CD14-positive monocyte (primary cell): ENCODE data around the gene CHID1. TPM values are rescaled to one million over a fixed set of nuclear protein-coding genes. Genes with fewer than 3 reads are reported as not detected.

ENCODE experiments used
- DNase-seq, 3 donors: peaks; one replicate each; pipeline ENCODE4 v3.0.0-alpha.2; 2011 to 2022
- H2AFZ ChIP-seq: 2 replicates; pipeline ENCODE4 v1.6.0; 2012; ENCODE audit warnings: mild to moderate bottlenecking, low read depth, low read length, inconsistent platforms; ENCODE audit not compliant: insufficient read depth, poor library complexity, severe bottlenecking
- H3K27ac ChIP-seq, 2 donors: 1 replicate in 1 of 2; 2 replicates in 1 of 2; pipeline ENCODE4 v1.5.1; 2012 to 2013; ENCODE audit warnings: low read length in 2 of 2, control low read depth in 1 of 2, inconsistent platforms in 1 of 2, low read depth in 1 of 2, mild to moderate bottlenecking in 1 of 2
- H3K27me3 ChIP-seq, 2 donors: one replicate each; pipeline versions ENCODE4 v1.6.0 to v1.6.1; 2011 to 2013; ENCODE audit warnings: low read length in 2 of 2; ENCODE audit not compliant: control insufficient read depth in 2 of 2, insufficient read depth in 2 of 2
- H3K36me3 ChIP-seq, 2 donors: replicated peaks in 1 of 2; 1 replicate in 1 of 2; 2 replicates in 1 of 2; pipeline versions ENCODE4 v1.5.1 to v1.6.1; 2012 to 2013; ENCODE audit warnings: low read length in 2 of 2, control low read depth in 1 of 2, inconsistent platforms in 1 of 2, mild to moderate bottlenecking in 1 of 2; ENCODE audit not compliant: insufficient read depth in 2 of 2, control insufficient read depth in 1 of 2
- H3K4me1 ChIP-seq, 2 donors: 1 replicate in 1 of 2; 2 replicates in 1 of 2; pipeline versions ENCODE4 v1.5.1 to v1.6.1; 2012 to 2013; ENCODE audit warnings: low read length in 2 of 2, control low read depth in 1 of 2, inconsistent platforms in 1 of 2, mild to moderate bottlenecking in 1 of 2, moderate library complexity in 1 of 2; ENCODE audit not compliant: insufficient read depth in 2 of 2, control insufficient read depth in 1 of 2
- H3K4me2 ChIP-seq: replicated peaks from 2 replicates; pipeline ENCODE3; 2012; ENCODE audit warnings: low read length, moderate library complexity, mild to moderate bottlenecking; ENCODE audit not compliant: poor library complexity, severe bottlenecking; ENCODE audit errors: extremely low read depth
- H3K4me3 ChIP-seq, 3 experiments: fragments of 200-600 bp in 1 of 3; sonication (generic) in 1 of 3; replicated peaks in 1 of 3; 1 replicate in 2 of 3; 2 replicates in 1 of 3; pipeline ENCODE4 v1.5.1; 2011 to 2013; ENCODE audit warnings: low read length in 3 of 3, mild to moderate bottlenecking in 3 of 3, control low read depth in 2 of 3, low read depth in 2 of 3, inconsistent platforms in 1 of 3, moderate library complexity in 1 of 3
- H3K79me2 ChIP-seq: 2 replicates; pipeline ENCODE4 v1.6.0; 2012; ENCODE audit warnings: mild to moderate bottlenecking, control low read depth, inconsistent platforms, low read length, moderate library complexity; ENCODE audit not compliant: insufficient read depth
- H3K9ac ChIP-seq: 2 replicates; pipeline ENCODE4 v1.6.0; 2017; ENCODE audit warnings: low read length, mild to moderate bottlenecking; ENCODE audit not compliant: insufficient read depth, poor library complexity, severe bottlenecking
- H3K9me3 ChIP-seq, 2 donors: replicated peaks in 1 of 2; 1 replicate in 1 of 2; 2 replicates in 1 of 2; pipeline versions ENCODE4 v1.5.1 to v1.6.1; 2012 to 2013; ENCODE audit warnings: low read length in 2 of 2, control low read depth in 1 of 2; ENCODE audit not compliant: control insufficient read depth in 1 of 2, insufficient read depth in 1 of 2
- H4K20me1 ChIP-seq: 2 replicates; pipeline ENCODE4 v1.6.0; 2012; ENCODE audit warnings: mild to moderate bottlenecking, low read length, control low read depth, moderate library complexity; ENCODE audit not compliant: insufficient read depth
- H3K27ac Mint-ChIP-seq, 7 donors: one replicate each; pipeline ENCODE4 v1.8.0; 2020; ENCODE audit warnings: mild to moderate bottlenecking in 7 of 7, mixed read lengths in 7 of 7, moderate library complexity in 6 of 7, inconsistent platforms in 2 of 7
- H3K27me3 Mint-ChIP-seq, 3 donors: one replicate each; pipeline ENCODE4 v1.8.0; 2021 to 2022; ENCODE audit warnings: low read depth in 3 of 3, mild to moderate bottlenecking in 3 of 3, mixed read lengths in 3 of 3, moderate library complexity in 3 of 3, inconsistent platforms in 1 of 3
- H3K36me3 Mint-ChIP-seq, 2 donors: one replicate each; pipeline ENCODE4 v1.8.0; 2020; ENCODE audit warnings: mixed read lengths in 2 of 2, inconsistent platforms in 1 of 2, mild to moderate bottlenecking in 1 of 2
- H3K4me1 Mint-ChIP-seq: one replicate; pipeline ENCODE4 v1.8.0; 2020; ENCODE audit warnings: mild to moderate bottlenecking, mixed read lengths
- H3K4me3 Mint-ChIP-seq, 2 donors: one replicate each; pipeline ENCODE4 v1.8.0; 2020; ENCODE audit warnings: mild to moderate bottlenecking in 2 of 2, mixed read lengths in 2 of 2, moderate library complexity in 1 of 2
- H3K9me3 Mint-ChIP-seq, 7 donors: one replicate each; pipeline ENCODE4 v1.8.0; 2020 to 2022; ENCODE audit warnings: mixed read lengths in 7 of 7, mild to moderate bottlenecking in 6 of 7, moderate library complexity in 6 of 7, inconsistent platforms in 2 of 7
- CTCF ChIP-seq: fragments of 200-600 bp; IDR thresholded peaks from one replicate; pipeline ENCODE4 v1.8.0; 2022; ENCODE audit warnings: antibody characterized with exemption, mild to moderate bottlenecking
- WGBS: methylation state at CpG from one replicate; pipeline ENCODE4 v1.1.5; 2013; ENCODE audit warnings: missing lambda C conversion rate; ENCODE audit not compliant: insufficient coverage; 5-methylcytosine and 5-hydroxymethylcytosine counted together
- intact Hi-C, 2 donors: fragments of 100-400 bp; cut with micrococcal nuclease; formaldehyde crosslinking; loops; one replicate each; pipeline versions ENCODE4 v1.15.0 to v1.15.1; 2023
- polyA plus RNA-seq, 3 donors: library from polyadenylated mRNA; depleted of rRNA in 1 of 3; unstranded in 2 of 3; stranded (reverse) in 1 of 3; fragments of 300-500 nt in 2 of 3; fragments of >200 nt in 1 of 3; fragmentation: Illumina TruSeq in 2 of 3; gene quantifications; 1 replicate in 2 of 3; 2 replicates in 1 of 3; pipeline ENCODE4 v1.2.3, GENCODE V29; 2012 to 2021

CHID1 gene
- polyA plus RNA-seq, 3 donors: 23.2 to 45.4 (median 45.0) TPM

- no peaks in the 10 kb centered on the region for H4K20me1 ChIP-seq
- no peak overlapping the region for H3K4me2 ChIP-seq
- H3K9ac ChIP-seq: no peak overlapping the region
- no peak overlapping the region for H3K4me3 ChIP-seq
- H3K36me3 ChIP-seq: peaks cover 3 to 11% of the 10 kb centered on the region in 2 donors
- Mint-ChIP-seq H3K4me1 (no peaks in the 10 kb centered on the region), H3K4me3 (no peak overlapping the region), H3K9me3 (peaks cover 0 to 2% (median 0%) of the 10 kb centered on the region in 7 donors), H3K27me3 (peaks cover 0 to 1% (median 1%) of the 10 kb centered on the region in 3 donors), H3K36me3 (peaks cover 13 to 27% of the 10 kb centered on the region in 2 donors), H3K27ac (no peak overlapping the region)
- H3K4me1 ChIP-seq: no peaks in the 10 kb centered on the region
- TF ChIP-seq CTCF: no peak
- H3K27ac ChIP-seq: no peak overlapping the region
- no peaks in the 10 kb centered on the region for H3K79me2 ChIP-seq
- intact Hi-C loops: no loop called here
- 96% methylated on average over 12 of the region's 12 CpGs for WGBS
- no peaks in the 10 kb centered on the region for H3K9me3 ChIP-seq
- no peak for DNase-seq
- H2AFZ ChIP-seq: no peak overlapping the region
- no peaks in the 10 kb centered on the region for H3K27me3 ChIP-seq
These were observed 34.1 kb downstream of the CHID1 start for GRCh38 chr11:876545-876944.

- WGBS: 95% methylated on average over 21 of the region's 21 CpGs
- no peak overlapping the region for H3K27ac ChIP-seq
- H3K9me3 Mint-ChIP-seq: peaks cover 0 to 2% (median 0%) of the 10 kb centered on the region in 7 donors
These were observed 34.8 kb downstream of the CHID1 start for GRCh38 chr11:875769-876301.

More at GRCh38 chr11:875769-876301, 34.8 kb downstream of the CHID1 start:
- peak overlapping the region in 2 of 7 donors; percentile 7 to 43 for H3K27ac Mint-ChIP-seq
- no peak overlapping the region for H3K9ac ChIP-seq
- H4K20me1 ChIP-seq: no peaks in the 10 kb centered on the region
- H2AFZ ChIP-seq: no peak overlapping the region
- intact Hi-C loops: no loop called here
- H3K27me3 ChIP-seq: no peaks in the 10 kb centered on the region
- no peak overlapping the region for H3K4me2 ChIP-seq
- TF ChIP-seq CTCF: no peak
- H3K4me3 Mint-ChIP-seq: no peak overlapping the region
- peaks cover 10 to 23% of the 10 kb centered on the region in 2 donors for H3K36me3 Mint-ChIP-seq
- H3K4me1 ChIP-seq: no peaks in the 10 kb centered on the region
- peaks cover 0 to 3% (median 3%) of the 10 kb centered on the region in 3 donors for H3K27me3 Mint-ChIP-seq
- no peaks in the 10 kb centered on the region for H3K9me3 ChIP-seq
- H3K4me3 ChIP-seq: no peak overlapping the region
- no peak for DNase-seq
- H3K79me2 ChIP-seq: no peaks in the 10 kb centered on the region
- H3K36me3 ChIP-seq: peaks cover 3 to 10% of the 10 kb centered on the region in 2 donors
- no peaks in the 10 kb centered on the region for H3K4me1 Mint-ChIP-seq
